Neural cell (in vitro differentiated cells): Measurements from ENCODE around the gene RAP1GDS1. TPM values are rescaled to one million over a fixed set of nuclear protein-coding genes. Genes with fewer than 3 reads are reported as not detected.

Experiments used
- H2AFZ ChIP-seq: fragments of 200-600, 300-800 bp; sonication (generic), shearing (Covaris generic); 2 replicates; pipeline ENCODE4 v1.6.0; 2014; ENCODE audit warnings: low read depth, mild to moderate bottlenecking, antibody characterized with exemption, low read length, moderate library complexity
- H3F3A ChIP-seq: fragments of 200-600 bp; shearing (Covaris generic); 2 replicates; pipeline ENCODE4 v1.6.1; 2016; ENCODE audit warnings: mild to moderate bottlenecking, moderate library complexity, mixed read lengths, antibody characterized with exemption, low read length; ENCODE audit not compliant: insufficient read depth, poor library complexity, severe bottlenecking
- H3K27ac ChIP-seq: fragments of 200-600, 300-800 bp; sonication (generic), shearing (Covaris generic); 2 replicates; pipeline ENCODE4 v1.5.1; 2014; ENCODE audit warnings: mild to moderate bottlenecking, low read length, moderate library complexity
- H3K27me3 ChIP-seq: fragments of 300-800, 200-600 bp; sonication (generic), shearing (Covaris generic); 2 replicates; pipeline ENCODE4 v1.6.0; 2014; ENCODE audit warnings: mild to moderate bottlenecking, low read depth, low read length, moderate library complexity; ENCODE audit not compliant: insufficient read depth
- H3K36me3 ChIP-seq: fragments of 300-800, 200-600 bp; sonication (generic), shearing (Covaris generic); 2 replicates; pipeline ENCODE4 v1.5.1; 2014; ENCODE audit warnings: mild to moderate bottlenecking, antibody characterized with exemption, low read length, moderate library complexity; ENCODE audit not compliant: insufficient read depth
- H3K4me2 ChIP-seq: fragments of 300-800, 200-600 bp; sonication (generic), shearing (Covaris generic); 2 replicates; pipeline ENCODE4 v1.6.0; 2014; ENCODE audit warnings: mild to moderate bottlenecking, low read length
- H3K4me3 ChIP-seq: fragments of 300-800, 200-600 bp; sonication (generic), shearing (Covaris generic); 2 replicates; pipeline ENCODE4 v1.5.1; 2014; ENCODE audit warnings: mild to moderate bottlenecking, low read length, moderate library complexity
- H3K79me2 ChIP-seq: fragments of 200-600 bp; shearing (Covaris generic); replicated peaks from 2 replicates; pipeline ENCODE4 v1.6.0; 2014; ENCODE audit warnings: mild to moderate bottlenecking, low read length, moderate library complexity; ENCODE audit not compliant: insufficient read depth
- H3K9ac ChIP-seq: fragments of 300-800, 200-600 bp; sonication (generic), shearing (Covaris generic); 2 replicates; pipeline ENCODE4 v1.6.1; 2016; ENCODE audit warnings: mild to moderate bottlenecking, low read length, mixed read lengths
- H3K9me2 ChIP-seq: fragments of 200-600 bp; shearing (Covaris generic); 2 replicates; pipeline ENCODE4 v1.6.1; 2016; ENCODE audit warnings: mild to moderate bottlenecking, low read length, mixed read lengths; ENCODE audit not compliant: insufficient read depth
- H3K9me3 ChIP-seq: fragments of 200-600, 300-800 bp; sonication (generic), shearing (Covaris generic); 2 replicates; pipeline ENCODE4 v1.6.1; 2016; ENCODE audit warnings: mild to moderate bottlenecking, mixed run types, low read length, moderate library complexity, mixed read lengths
- H4K20me1 ChIP-seq: fragments of 200-600 bp; shearing (Covaris generic); 2 replicates; pipeline ENCODE4 v1.6.1; 2016; ENCODE audit warnings: mild to moderate bottlenecking, mixed run types; ENCODE audit not compliant: insufficient read depth
- EP300 ChIP-seq: fragments of 450-650 bp; conservative IDR thresholded peaks from 2 replicates; pipeline ENCODE4 v1.6.1; 2014; ENCODE audit warnings: antibody characterized with exemption, mild to moderate bottlenecking, moderate library complexity; ENCODE audit not compliant: poor library complexity, severe bottlenecking
- EZH2 ChIP-seq: fragments of 200-600, 300-800 bp; shearing (Covaris generic), sonication (generic); IDR thresholded peaks from 2 replicates; pipeline ENCODE4 v1.6.1; 2014; ENCODE audit warnings: antibody characterized with exemption, low read length, borderline replicate concordance, mild to moderate bottlenecking; ENCODE audit not compliant: insufficient read depth, poor library complexity, severe bottlenecking
- MXI1 ChIP-seq: fragments of 450-650 bp; conservative IDR thresholded peaks from 2 replicates; pipeline ENCODE4 v1.6.1; 2014; ENCODE audit warnings: antibody characterized with exemption, mild to moderate bottlenecking; ENCODE audit not compliant: poor library complexity, severe bottlenecking
- POLR2AphosphoS5 ChIP-seq: IDR thresholded peaks from 2 replicates; pipeline ENCODE4 v1.6.1; 2012
- RAD21 ChIP-seq: fragments of 450-650 bp; conservative IDR thresholded peaks from 2 replicates; pipeline ENCODE4 v1.6.1; 2014; ENCODE audit warnings: antibody characterized with exemption, mild to moderate bottlenecking, moderate library complexity
- REST ChIP-seq: IDR thresholded peaks from 2 replicates; pipeline ENCODE4 v1.6.1; 2012; ENCODE audit warnings: borderline replicate concordance
- SMC3 ChIP-seq: fragments of 450-650 bp; conservative IDR thresholded peaks from 2 replicates; pipeline ENCODE4 v1.6.1; 2014; ENCODE audit warnings: antibody characterized with exemption, mild to moderate bottlenecking, moderate library complexity; ENCODE audit not compliant: poor library complexity
- TAF1 ChIP-seq: IDR thresholded peaks from 2 replicates; pipeline ENCODE4 v1.6.1; 2012; ENCODE audit warnings: low read depth
- polyA plus RNA-seq: library from polyadenylated mRNA; depleted of rRNA; stranded (reverse); fragments of >200 nt; gene quantifications from 2 replicates; pipeline ENCODE4 v1.2.3, GENCODE V29; 2014
- TF ChIP-seq, protein P1 (sequence below): fragments of 450-650 bp; IDR thresholded peaks from 2 replicates; pipeline ENCODE4 v1.5.1; 2014; ENCODE audit warnings: antibody characterized with exemption, mild to moderate bottlenecking, moderate library complexity; ENCODE audit not compliant: poor library complexity, severe bottlenecking

RAP1GDS1 gene
- polyA plus RNA-seq, 1 donor from 2014 or later, result 41.1 TPM

- Histone ChIP-seq H3K9me3 (no peaks in the 10 kb centered on the region), H2AFZ (peak overlapping the region; percentile 77), H3K4me2 (peak overlapping the region; percentile 42), H3K27ac (peak overlapping the region; percentile 98), H3K27me3 (no peaks in the 10 kb centered on the region), H4K20me1 (no peaks in the 10 kb centered on the region), H3K79me2 (peaks cover 26% of the 10 kb centered on the region), H3K9me2 (no peaks in the 10 kb centered on the region), H3K9ac (peak overlapping the region; percentile 97), H3K36me3 (no peaks in the 10 kb centered on the region), H3K4me3 (peak overlapping the region; percentile 95), H3F3A (peaks cover 2% of the 10 kb centered on the region)
- TF ChIP-seq POLR2AphosphoS5 (no peak), EP300 (no peak), MXI1 (no peak), SMC3 (no peak), RAD21 (no peak), EZH2 (no peak), REST (no peak), TAF1 (no peak)
- TF ChIP-seq, protein P1, sequence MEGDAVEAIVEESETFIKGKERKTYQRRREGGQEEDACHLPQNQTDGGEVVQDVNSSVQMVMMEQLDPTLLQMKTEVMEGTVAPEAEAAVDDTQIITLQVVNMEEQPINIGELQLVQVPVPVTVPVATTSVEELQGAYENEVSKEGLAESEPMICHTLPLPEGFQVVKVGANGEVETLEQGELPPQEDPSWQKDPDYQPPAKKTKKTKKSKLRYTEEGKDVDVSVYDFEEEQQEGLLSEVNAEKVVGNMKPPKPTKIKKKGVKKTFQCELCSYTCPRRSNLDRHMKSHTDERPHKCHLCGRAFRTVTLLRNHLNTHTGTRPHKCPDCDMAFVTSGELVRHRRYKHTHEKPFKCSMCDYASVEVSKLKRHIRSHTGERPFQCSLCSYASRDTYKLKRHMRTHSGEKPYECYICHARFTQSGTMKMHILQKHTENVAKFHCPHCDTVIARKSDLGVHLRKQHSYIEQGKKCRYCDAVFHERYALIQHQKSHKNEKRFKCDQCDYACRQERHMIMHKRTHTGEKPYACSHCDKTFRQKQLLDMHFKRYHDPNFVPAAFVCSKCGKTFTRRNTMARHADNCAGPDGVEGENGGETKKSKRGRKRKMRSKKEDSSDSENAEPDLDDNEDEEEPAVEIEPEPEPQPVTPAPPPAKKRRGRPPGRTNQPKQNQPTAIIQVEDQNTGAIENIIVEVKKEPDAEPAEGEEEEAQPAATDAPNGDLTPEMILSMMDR, result no peak
Measured at GRCh38 chr4:98260047-98260578, 1.1 kb upstream of the RAP1GDS1 start.

- no peaks in the 10 kb centered on the region for H3K9me2 ChIP-seq
- peak overlapping the region; percentile 79 for H3K27ac ChIP-seq
- H3K9ac ChIP-seq, result peak overlapping the region; percentile 77
- H3K9me3 ChIP-seq, result no peaks in the 10 kb centered on the region
- peaks cover 2% of the 10 kb centered on the region for H3F3A ChIP-seq
- no peaks in the 10 kb centered on the region for H3K36me3 ChIP-seq
- no peaks in the 10 kb centered on the region for H4K20me1 ChIP-seq
- peaks cover 31% of the 10 kb centered on the region for H3K79me2 ChIP-seq
- H3K4me2 ChIP-seq, result peak overlapping the region; percentile 67
- peak overlapping the region; percentile 95 for H3K4me3 ChIP-seq
- no peak for TF ChIP-seq RAD21
- TF ChIP-seq, protein P1, result no peak
- peak; percentile 89 for TF ChIP-seq MXI1
- TF ChIP-seq TAF1, result peak; percentile 15
- TF ChIP-seq EP300, result no peak
- no peak for TF ChIP-seq EZH2
- TF ChIP-seq SMC3, result peak; percentile 32
- TF ChIP-seq REST, result no peak
- peak; percentile 35 for TF ChIP-seq POLR2AphosphoS5
- H3K27me3 ChIP-seq, result no peaks in the 10 kb centered on the region
- peak overlapping the region; percentile 74 for H2AFZ ChIP-seq
Measured at GRCh38 chr4:98261405-98262291, 464 bp downstream of the RAP1GDS1 start.
